ENCODE measurements around the gene CWC15.
"Not testable (repeated sequence)": the region's sequence is repeated elsewhere in the genome, so short reads cannot be mapped to it uniquely, and the experiment has no call there.

Gene CWC15

GRCh38 chr11:94973099-94973968 is at the start of gene CWC15, which contains the start of gene KDM4D:
Gene CWC15 (minus strand): TSS chr11:94973556. CDS start chr11:94972185, 1,371 bp downstream.
Gene KDM4D (plus strand): TSS chr11:94973709. CDS start chr11:94997373, 23,664 bp downstream.
- DNase-seq, result peak; percentile 99 to 100

- not testable (repeated sequence) for DNase-seq
Measured at GRCh38 chr11:95021468-95021867, 48.1 kb upstream of the CWC15 start.

GRCh38 chr11:95016139-95016538 is 42.8 kb upstream of the CWC15 start:
- DNase-seq, result no peak

- DNase-seq, result no peak
Measured at GRCh38 chr11:95014184-95014821, 40.9 kb upstream of the CWC15 start.

- no peak for DNase-seq
Measured at GRCh38 chr11:95011376-95011775, 38.0 kb upstream of the CWC15 start.

GRCh38 chr11:95005642-95006041 is 32.3 kb upstream of the CWC15 start:
- DNase-seq, result no peak

- DNase-seq, result no peak
Measured at GRCh38 chr11:95003716-95004115, 30.4 kb upstream of the CWC15 start.

- DNase-seq, result no peak
Measured at GRCh38 chr11:94998285-94998684, 24.9 kb upstream of the CWC15 start.

GRCh38 chr11:94997437-94997836 is 24.1 kb upstream of the CWC15 start:
- no peak for DNase-seq

GRCh38 chr11:94993400-94993943 is 20.1 kb upstream of the CWC15 start:
- no peak for DNase-seq

GRCh38 chr11:94988748-94989147 is 15.4 kb upstream of the CWC15 start:
- no peak for DNase-seq

- no peak for DNase-seq
Measured at GRCh38 chr11:94987378-94987777, 14.0 kb upstream of the CWC15 start.

- DNase-seq, result no peak
Measured at GRCh38 chr11:94975599-94975998, 2.2 kb upstream of the CWC15 start.

GRCh38 chr11:94974178-94974577 is 822 bp upstream of the CWC15 start:
- peak in 1 of 2 experiments; percentile 68 for DNase-seq

GRCh38 chr11:94972700-94973098 is 657 bp downstream of the CWC15 start:
- no peak for DNase-seq

GRCh38 chr11:94968334-94968958 is 4.9 kb downstream of the CWC15 start:
- DNase-seq, result peak in 1 of 2 experiments; percentile 77

GRCh38 chr11:94964934-94965333 is 8.4 kb downstream of the CWC15 start:
- DNase-seq, result no peak

- no peak for DNase-seq
Measured at GRCh38 chr11:94961255-94961654, 12.1 kb downstream of the CWC15 start.

GRCh38 chr11:94960488-94960887 is 12.9 kb downstream of the CWC15 start:
- DNase-seq, result no peak

- DNase-seq, result no peak
Measured at GRCh38 chr11:94959179-94959578, 14.2 kb downstream of the CWC15 start.

- no peak for DNase-seq
Measured at GRCh38 chr11:94958121-94958696, 15.1 kb downstream of the CWC15 start.

- no peak for DNase-seq
Measured at GRCh38 chr11:94956963-94957362, 16.4 kb downstream of the CWC15 start.

- no peak for DNase-seq
Measured at GRCh38 chr11:94954753-94955152, 18.6 kb downstream of the CWC15 start.

All from SW 1271 (cell line).